ENCODE measurements around the gene MET. TPM values are rescaled to one million over a fixed set of nuclear protein-coding genes. Genes with fewer than 3 reads are reported as not detected.

MET gene
- total and polyA plus RNA-seq, 10 of the 15 experiments (the other 5 are each of a cell fraction or from before 2014, with no cell fraction given) = 0.01 to 0.21 TPM; not detected in 8

DNA sequence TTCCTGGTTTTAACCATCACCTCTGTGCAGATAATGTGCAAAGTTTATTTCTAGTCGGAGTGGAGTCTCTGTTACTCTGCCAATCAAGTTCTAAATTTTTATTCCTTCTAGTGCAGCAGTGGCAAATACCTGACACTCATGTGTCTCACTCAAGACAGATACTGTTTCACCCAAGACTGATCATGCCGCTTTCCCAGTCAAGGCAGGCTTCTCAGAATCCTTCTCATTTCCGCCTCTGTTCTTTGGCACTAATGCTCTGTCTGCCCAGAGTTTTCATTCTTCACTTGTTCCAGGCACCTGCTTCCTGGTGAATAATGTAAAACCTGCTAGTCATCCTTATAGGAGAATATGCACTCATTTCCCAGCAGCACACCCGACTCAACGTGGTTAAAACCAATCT lies 24.7 kb downstream of the MET start:
- ChIA-PET POLR2A (no interaction called here), CTCF (no interaction called here), SMC1A (ENCODE audit: uncharacterized antibody, unreplicated experiment) (no interaction called here), RAD21 (ENCODE audit: unreplicated experiment) (no interaction called here)
- no peaks in the 10 kb centered on the region for H3K4me1 ChIP-seq (ENCODE audit: control insufficient read depth, insufficient read depth, low read length)
- in situ Hi-C loops (cut with MboI) (no loop called here), intact Hi-C loops (cut with micrococcal nuclease; ENCODE audit: unreplicated experiment) (no loop called here)
- ATAC-seq = no peak
- no peak overlapping the region for H3K9ac ChIP-seq (ENCODE audit: control insufficient read depth, insufficient read depth, low read length)
- no peaks in the 10 kb centered on the region for H3K9me3 ChIP-seq (replicated peaks; ENCODE audit: control insufficient read depth, insufficient read depth, low read length)
- H3K27me3 ChIP-seq (replicated peaks in 1 of 2; ENCODE audit: control insufficient read depth in 2 of 2, insufficient read depth in 2 of 2, low read length in 1 of 2) = peaks cover 0 to 7% of the 10 kb centered on the region in 2 experiments; a peak in 3 of 4 replicates
- H3K4me2 ChIP-seq (ENCODE audit: control insufficient read depth, insufficient read depth) = no peak overlapping the region
- TF ChIP-seq DPF2 (IDR thresholded peaks at IDR 0.05) (no peak), SMAD1 (IDR thresholded peaks at IDR 0.05; ENCODE audit: low read depth, partially characterized antibody) (no peak), NFYA (IDR thresholded peaks at IDR 0.05; ENCODE audit: borderline replicate concordance, low read depth, low read length) (no peak), SREBF2 (IDR thresholded peaks at IDR 0.05; ENCODE audit: low read length) (no peak), POLR2AphosphoS2 (IDR thresholded peaks at IDR 0.05; ENCODE audit: low read depth, low read length) (no peak), HDAC6 (IDR thresholded peaks at IDR 0.05; ENCODE audit: unreplicated experiment) (no peak), NR2F1 (conservative IDR thresholded peaks at IDR 0.05) (no peak), CBX3 (IDR thresholded peaks at IDR 0.05; ENCODE audit: borderline replicate concordance, low read depth) (no peak), RUNX3 (IDR thresholded peaks at IDR 0.05; ENCODE audit: low read length) (no peak), NR2C2 (IDR thresholded peaks at IDR 0.05; ENCODE audit: borderline replicate concordance, control insufficient read depth, insufficient read length, low read depth) (no peak)
- TF ChIP-seq, protein P1, sequence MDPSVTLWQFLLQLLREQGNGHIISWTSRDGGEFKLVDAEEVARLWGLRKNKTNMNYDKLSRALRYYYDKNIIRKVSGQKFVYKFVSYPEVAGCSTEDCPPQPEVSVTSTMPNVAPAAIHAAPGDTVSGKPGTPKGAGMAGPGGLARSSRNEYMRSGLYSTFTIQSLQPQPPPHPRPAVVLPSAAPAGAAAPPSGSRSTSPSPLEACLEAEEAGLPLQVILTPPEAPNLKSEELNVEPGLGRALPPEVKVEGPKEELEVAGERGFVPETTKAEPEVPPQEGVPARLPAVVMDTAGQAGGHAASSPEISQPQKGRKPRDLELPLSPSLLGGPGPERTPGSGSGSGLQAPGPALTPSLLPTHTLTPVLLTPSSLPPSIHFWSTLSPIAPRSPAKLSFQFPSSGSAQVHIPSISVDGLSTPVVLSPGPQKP (IDR thresholded peaks at IDR 0.05; ENCODE audit: low read depth, low read length) = no peak
- TF ChIP-seq, protein P2, sequence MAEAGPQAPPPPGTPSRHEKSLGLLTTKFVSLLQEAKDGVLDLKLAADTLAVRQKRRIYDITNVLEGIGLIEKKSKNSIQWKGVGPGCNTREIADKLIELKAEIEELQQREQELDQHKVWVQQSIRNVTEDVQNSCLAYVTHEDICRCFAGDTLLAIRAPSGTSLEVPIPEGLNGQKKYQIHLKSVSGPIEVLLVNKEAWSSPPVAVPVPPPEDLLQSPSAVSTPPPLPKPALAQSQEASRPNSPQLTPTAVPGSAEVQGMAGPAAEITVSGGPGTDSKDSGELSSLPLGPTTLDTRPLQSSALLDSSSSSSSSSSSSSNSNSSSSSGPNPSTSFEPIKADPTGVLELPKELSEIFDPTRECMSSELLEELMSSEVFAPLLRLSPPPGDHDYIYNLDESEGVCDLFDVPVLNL (IDR thresholded peaks at IDR 0.05; ENCODE audit: low read depth, low read length) = no peak
- TF ChIP-seq, protein P3, sequence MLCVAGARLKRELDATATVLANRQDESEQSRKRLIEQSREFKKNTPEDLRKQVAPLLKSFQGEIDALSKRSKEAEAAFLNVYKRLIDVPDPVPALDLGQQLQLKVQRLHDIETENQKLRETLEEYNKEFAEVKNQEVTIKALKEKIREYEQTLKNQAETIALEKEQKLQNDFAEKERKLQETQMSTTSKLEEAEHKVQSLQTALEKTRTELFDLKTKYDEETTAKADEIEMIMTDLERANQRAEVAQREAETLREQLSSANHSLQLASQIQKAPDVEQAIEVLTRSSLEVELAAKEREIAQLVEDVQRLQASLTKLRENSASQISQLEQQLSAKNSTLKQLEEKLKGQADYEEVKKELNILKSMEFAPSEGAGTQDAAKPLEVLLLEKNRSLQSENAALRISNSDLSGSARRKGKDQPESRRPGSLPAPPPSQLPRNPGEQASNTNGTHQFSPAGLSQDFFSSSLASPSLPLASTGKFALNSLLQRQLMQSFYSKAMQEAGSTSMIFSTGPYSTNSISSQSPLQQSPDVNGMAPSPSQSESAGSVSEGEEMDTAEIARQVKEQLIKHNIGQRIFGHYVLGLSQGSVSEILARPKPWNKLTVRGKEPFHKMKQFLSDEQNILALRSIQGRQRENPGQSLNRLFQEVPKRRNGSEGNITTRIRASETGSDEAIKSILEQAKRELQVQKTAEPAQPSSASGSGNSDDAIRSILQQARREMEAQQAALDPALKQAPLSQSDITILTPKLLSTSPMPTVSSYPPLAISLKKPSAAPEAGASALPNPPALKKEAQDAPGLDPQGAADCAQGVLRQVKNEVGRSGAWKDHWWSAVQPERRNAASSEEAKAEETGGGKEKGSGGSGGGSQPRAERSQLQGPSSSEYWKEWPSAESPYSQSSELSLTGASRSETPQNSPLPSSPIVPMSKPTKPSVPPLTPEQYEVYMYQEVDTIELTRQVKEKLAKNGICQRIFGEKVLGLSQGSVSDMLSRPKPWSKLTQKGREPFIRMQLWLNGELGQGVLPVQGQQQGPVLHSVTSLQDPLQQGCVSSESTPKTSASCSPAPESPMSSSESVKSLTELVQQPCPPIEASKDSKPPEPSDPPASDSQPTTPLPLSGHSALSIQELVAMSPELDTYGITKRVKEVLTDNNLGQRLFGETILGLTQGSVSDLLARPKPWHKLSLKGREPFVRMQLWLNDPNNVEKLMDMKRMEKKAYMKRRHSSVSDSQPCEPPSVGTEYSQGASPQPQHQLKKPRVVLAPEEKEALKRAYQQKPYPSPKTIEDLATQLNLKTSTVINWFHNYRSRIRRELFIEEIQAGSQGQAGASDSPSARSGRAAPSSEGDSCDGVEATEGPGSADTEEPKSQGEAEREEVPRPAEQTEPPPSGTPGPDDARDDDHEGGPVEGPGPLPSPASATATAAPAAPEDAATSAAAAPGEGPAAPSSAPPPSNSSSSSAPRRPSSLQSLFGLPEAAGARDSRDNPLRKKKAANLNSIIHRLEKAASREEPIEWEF (IDR thresholded peaks at IDR 0.05; ENCODE audit: insufficient replicate concordance, low read depth, low read length) = no peak
- no peaks in the 10 kb centered on the region for H3K36me3 ChIP-seq (ENCODE audit: control insufficient read depth in 2 of 2, insufficient read depth in 2 of 2, low read length in 1 of 2)
- FAIRE-seq = no peak
- H3K4me3 ChIP-seq = no peak overlapping the region
- H3K27ac ChIP-seq (ENCODE audit: control insufficient read depth, insufficient read depth) = no peak overlapping the region
- H4K20me1 ChIP-seq (ENCODE audit: control insufficient read depth, insufficient read depth) = no peaks in the 10 kb centered on the region
- no peak for DNase-seq (ENCODE audit: low read depth, low spot score)
- no peak overlapping the region for H2AFZ ChIP-seq (ENCODE audit: control insufficient read depth, low read depth, low read length)
- H3K79me2 ChIP-seq (ENCODE audit: control insufficient read depth, insufficient read depth, low read length) = no peaks in the 10 kb centered on the region
- no TSS peak for BruUV-seq (replicated peaks)
- 52% methylated on average over 5 of the region's 5 CpGs for WGBS (ENCODE audit: insufficient coverage, insufficient replicate concordance, low lambda C conversion rate, missing lambda C conversion rate)
